HCT116 (cell line): ENCODE results near the gene LY6G6C. TPM values are rescaled to one million over a fixed set of nuclear protein-coding genes. Genes with fewer than 3 reads are reported as not detected.

ENCODE experiments used
- ATAC-seq: fragments of 200-7000 bp; cut with Tn5 transposase; 2 replicates; pipeline ENCODE4 v1.9.1; 2020; ENCODE audit warnings: mild to moderate bottlenecking, moderate library complexity
- BruUV-seq: library from RNA; stranded (reverse); fragments of 400-500 nt; replicated peaks from 2 replicates; lab custom pipeline; 2021; lab: Mats Ljungman, UMichigan
- CTCF ChIA-PET: fragments of 300-600 bp; sonication (Branson Sonifier 250); formaldehyde crosslinking; loops from one replicate; lab custom pipeline; 2021; ENCODE audit warnings: antibody characterized with exemption; lab: Charles Lee
- POLR2A ChIA-PET: fragments of 300-600, 350-600 bp; sonication (Branson Sonifier 250); formaldehyde crosslinking; loops from one replicate; lab custom pipeline; 2021; ENCODE audit warnings: antibody characterized with exemption; lab: Charles Lee
- RAD21 ChIA-PET, 2 experiments: fragments of 300-600 bp; sonication (Branson Sonifier 250); formaldehyde crosslinking; loops; one replicate each; lab custom pipeline; 2023; ENCODE audit warnings: low total read pairs in 2 of 2; ENCODE audit not compliant: uncharacterized antibody in 2 of 2, unreplicated experiment in 2 of 2, low non-redundant PET in 1 of 2; lab: Charles Lee
- DNase-seq: peaks from one replicate; pipeline ENCODE4 v3.0.0-alpha.2; 2010; ENCODE audit warnings: low read depth, low spot score
- H2AFZ ChIP-seq: fragments of 200-600 bp; shearing (Covaris generic), sonication (generic); 2 replicates; pipeline ENCODE4 v1.6.1; 2017; ENCODE audit warnings: low read depth, mixed run types, mixed read lengths, antibody characterized with exemption, low read length; ENCODE audit not compliant: poor library complexity, severe bottlenecking
- H3K27ac ChIP-seq: 2 replicates; pipeline ENCODE4 v1.5.1; 2012; ENCODE audit warnings: low read depth, low read length
- H3K27me3 ChIP-seq: fragments of 200-600 bp; sonication (generic); 2 replicates; pipeline ENCODE4 v1.6.1; 2016; ENCODE audit warnings: mixed run types, low read length, mixed read lengths; ENCODE audit not compliant: insufficient read depth
- H3K36me3 ChIP-seq, 2 experiments: fragments of 200-500 bp in 1 of 2; fragments of 200-600 bp in 1 of 2; sonication (Bioruptor generic) in 1 of 2; sonication (generic) in 1 of 2; 2 replicates each; pipeline versions ENCODE4 v1.5.1 to v1.6.1; 2014 to 2016; ENCODE audit warnings: low read length in 2 of 2, inconsistent platforms in 1 of 2, mixed read lengths in 1 of 2, mixed run types in 1 of 2; ENCODE audit not compliant: insufficient read depth in 2 of 2, control insufficient read depth in 1 of 2
- H3K4me1 ChIP-seq, 2 experiments: fragments of 200-600 bp in 1 of 2; sonication (generic) in 1 of 2; 2 replicates each; pipeline versions ENCODE4 v1.5.1 to v1.6.1; 2012 to 2017; ENCODE audit warnings: low read length in 2 of 2, inconsistent platforms in 1 of 2, mild to moderate bottlenecking in 1 of 2, mixed read lengths in 1 of 2, mixed run types in 1 of 2, moderate library complexity in 1 of 2; ENCODE audit not compliant: insufficient read depth in 2 of 2, control insufficient read depth in 1 of 2
- H3K4me2 ChIP-seq: fragments of 200-600 bp; sonication (generic); 2 replicates; pipeline ENCODE4 v1.6.1; 2017; ENCODE audit warnings: mixed run types, low read length, mixed read lengths
- H3K4me3 ChIP-seq, 2 experiments: fragments of 200-600 bp in 1 of 2; sonication (generic) in 1 of 2; replicated peaks in 1 of 2; 2 replicates each; pipeline ENCODE4 v1.5.1; 2011 to 2016; ENCODE audit warnings: low read length in 2 of 2, control low read depth in 1 of 2, low read depth in 1 of 2, mild to moderate bottlenecking in 1 of 2, mixed read lengths in 1 of 2, mixed run types in 1 of 2
- H3K79me2 ChIP-seq: fragments of 200-600 bp; sonication (generic); 2 replicates; pipeline ENCODE4 v1.6.1; 2017; ENCODE audit warnings: mild to moderate bottlenecking, mixed run types, low read length, moderate library complexity, mixed read lengths; ENCODE audit not compliant: insufficient read depth
- H3K9ac ChIP-seq: fragments of 200-600 bp; sonication (generic); 2 replicates; pipeline ENCODE4 v1.6.1; 2016; ENCODE audit warnings: low read length, mixed read lengths
- H3K9me2 ChIP-seq: fragments of 200-600 bp; sonication (generic), shearing (Covaris generic); 2 replicates; pipeline ENCODE4 v1.6.1; 2017; ENCODE audit warnings: mixed run types, mild to moderate bottlenecking, moderate library complexity; ENCODE audit not compliant: insufficient read depth
- H3K9me3 ChIP-seq, 2 experiments: fragments of 200-500 bp in 1 of 2; fragments of 200-600 bp in 1 of 2; sonication (Bioruptor generic) in 1 of 2; sonication (generic) in 1 of 2; 2 replicates each; pipeline ENCODE4 v1.6.1; 2014 to 2017; ENCODE audit warnings: low read length in 2 of 2, mixed read lengths in 2 of 2, inconsistent platforms in 1 of 2, low read depth in 1 of 2, mild to moderate bottlenecking in 1 of 2, mixed run types in 1 of 2, moderate library complexity in 1 of 2; ENCODE audit not compliant: control insufficient read depth in 1 of 2, insufficient read depth in 1 of 2
- H4K20me1 ChIP-seq: fragments of 200-600 bp; sonication (generic), shearing (Covaris generic); 2 replicates; pipeline ENCODE4 v1.6.1; 2017; ENCODE audit warnings: mixed run types, mild to moderate bottlenecking, moderate library complexity; ENCODE audit not compliant: insufficient read depth
- CEBPB ChIP-seq: IDR thresholded peaks from 2 replicates; pipeline ENCODE4 v1.6.1; 2012; ENCODE audit warnings: low read depth
- EZH2phosphoT487 ChIP-seq: fragments of 200-600 bp; IDR thresholded peaks from 2 replicates; pipeline ENCODE4 v1.6.1; 2018; ENCODE audit warnings: antibody characterized with exemption, borderline replicate concordance
- FOSL1 ChIP-seq: IDR thresholded peaks from 2 replicates; pipeline ENCODE4 v1.6.1; 2012; ENCODE audit warnings: low read depth
- POLR2A ChIP-seq: IDR thresholded peaks from 2 replicates; pipeline ENCODE4 v1.7.0; 2011; ENCODE audit warnings: borderline replicate concordance; ENCODE audit not compliant: insufficient read depth, insufficient read length; ENCODE audit errors: extremely low read depth
- TCF7L2 ChIP-seq: IDR thresholded peaks from 2 replicates; pipeline ENCODE4 v1.7.0; 2011; ENCODE audit warnings: borderline replicate concordance, inconsistent platforms; ENCODE audit not compliant: insufficient read depth, insufficient read length; ENCODE audit errors: extremely low read depth
- YY1 ChIP-seq: IDR thresholded peaks from 2 replicates; pipeline ENCODE4 v1.6.1; 2011; ENCODE audit warnings: low read length, low read depth, moderate library complexity, mild to moderate bottlenecking; ENCODE audit not compliant: insufficient replicate concordance; ENCODE audit errors: extremely low read depth
- ZNF274 ChIP-seq: fragments of 200-500 bp; sonication (Bioruptor generic); IDR thresholded peaks from 2 replicates; pipeline ENCODE4 v1.6.1; 2014; ENCODE audit warnings: mild to moderate bottlenecking, low read depth, low read length, inconsistent platforms
- intact Hi-C: fragments of 100-400 bp; cut with micrococcal nuclease; formaldehyde crosslinking; loops from 2 replicates; pipeline ENCODE4 v1.10.0; 2022
- total RNA-seq: library from RNA; stranded (reverse); gene quantifications from one replicate; pipeline ENCODE4 v1.2.1, GENCODE V29; 2021; ENCODE audit not compliant: unreplicated experiment
- TF ChIP-seq, protein P1 (sequence below), 3 experiments: fragments of 200-600 bp in 1 of 3; sonication (generic) in 1 of 3; IDR thresholded peaks in 2 of 3; conservative IDR thresholded peaks in 1 of 3; 2 replicates each; pipeline ENCODE4 v1.5.1; 2012 to 2017; ENCODE audit warnings: low read depth in 2 of 3, low read length in 2 of 3, antibody characterized with exemption in 1 of 3, borderline replicate concordance in 1 of 3, control low read depth in 1 of 3, mild to moderate bottlenecking in 1 of 3, mixed read lengths in 1 of 3, mixed run types in 1 of 3, moderate library complexity in 1 of 3; ENCODE audit not compliant: insufficient read depth in 1 of 3
- TF ChIP-seq, protein P2 (sequence below): IDR thresholded peaks from 2 replicates; pipeline ENCODE4 v1.6.1; 2011; ENCODE audit warnings: mild to moderate bottlenecking, low read length, moderate library complexity; ENCODE audit not compliant: insufficient replicate concordance; ENCODE audit errors: extremely low read depth

The LY6G6C gene
- total RNA-seq, 1 experiment from 2014 or later, result 0.54 TPM

DNA sequence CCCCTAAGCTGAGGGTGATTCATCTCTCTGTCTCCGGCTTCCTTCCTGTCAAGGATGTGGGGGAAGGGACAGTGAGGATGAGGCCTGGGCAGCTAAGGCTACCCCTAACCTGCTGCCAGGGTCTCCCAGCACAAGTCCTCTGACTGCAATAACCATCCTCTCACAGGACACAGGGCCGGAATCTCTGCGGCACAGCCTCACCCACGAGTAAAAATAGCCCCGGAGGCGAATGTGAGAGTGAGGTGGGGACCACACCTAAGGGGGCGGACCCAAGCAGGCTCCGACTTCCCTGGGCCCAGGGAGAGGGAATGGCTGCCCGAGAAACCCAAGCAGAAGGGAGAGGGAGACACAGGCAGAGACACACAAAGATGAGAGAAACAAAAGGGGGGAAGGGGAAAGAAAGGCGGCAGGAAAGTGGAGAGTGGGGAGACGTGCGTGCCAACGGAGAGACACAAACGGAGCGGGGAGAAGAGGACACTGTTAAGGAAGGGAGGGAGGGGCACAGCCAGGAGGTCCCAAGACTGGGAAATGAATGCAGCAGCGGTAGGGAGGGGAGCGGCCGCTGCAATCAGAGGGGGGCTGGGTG lies 13.4 kb upstream of the LY6G6C start:
- peaks cover 38 to 57% of the 10 kb centered on the region in 2 experiments for H3K4me1 ChIP-seq
- CTCF ChIA-PET, result no interaction called here
- RAD21 ChIA-PET, result interaction anchor here (0.6 to 1.1 kb wide), 2 partner anchors 40 to 54 kb away, joined by 3 to 4 read pairs; no protein-coding TSS in a partner anchor
- POLR2A ChIA-PET, result interaction anchor here (0.7 to 1.8 kb wide), 3 partner anchors 40 to 105 kb away, joined by 4 to 10 read pairs (median 4); partner anchors contain the start of gene HSPA1B
- peaks cover 47% of the 10 kb centered on the region for H3K79me2 ChIP-seq
- H3K27ac ChIP-seq, result peak overlapping the region; percentile 95
- H3K27me3 ChIP-seq, result no peaks in the 10 kb centered on the region
- H3K9ac ChIP-seq, result peak overlapping the region; percentile 82
- BruUV-seq, result no TSS peak
- ATAC-seq (peak; percentile 19; the same call in 1 of the 2 replicates), DNase-seq (no peak)
- H3K9me2 ChIP-seq, result no peaks in the 10 kb centered on the region
- no peaks in the 10 kb centered on the region for H3K9me3 ChIP-seq
- H3K36me3 ChIP-seq, result peaks cover 25 to 31% of the 10 kb centered on the region in 2 experiments
- intact Hi-C loops, result loop anchor here (5.0 kb wide), 2 partner anchors 68 to 97 kb away; partner anchors contain the start of genes CSNK2B and LY6G5B
- H3K4me3 ChIP-seq, result peak overlapping the region; percentile 74 to 91
- no peak overlapping the region for H2AFZ ChIP-seq
- H3K4me2 ChIP-seq, result peak overlapping the region; percentile 83
- TF ChIP-seq, protein P1, sequence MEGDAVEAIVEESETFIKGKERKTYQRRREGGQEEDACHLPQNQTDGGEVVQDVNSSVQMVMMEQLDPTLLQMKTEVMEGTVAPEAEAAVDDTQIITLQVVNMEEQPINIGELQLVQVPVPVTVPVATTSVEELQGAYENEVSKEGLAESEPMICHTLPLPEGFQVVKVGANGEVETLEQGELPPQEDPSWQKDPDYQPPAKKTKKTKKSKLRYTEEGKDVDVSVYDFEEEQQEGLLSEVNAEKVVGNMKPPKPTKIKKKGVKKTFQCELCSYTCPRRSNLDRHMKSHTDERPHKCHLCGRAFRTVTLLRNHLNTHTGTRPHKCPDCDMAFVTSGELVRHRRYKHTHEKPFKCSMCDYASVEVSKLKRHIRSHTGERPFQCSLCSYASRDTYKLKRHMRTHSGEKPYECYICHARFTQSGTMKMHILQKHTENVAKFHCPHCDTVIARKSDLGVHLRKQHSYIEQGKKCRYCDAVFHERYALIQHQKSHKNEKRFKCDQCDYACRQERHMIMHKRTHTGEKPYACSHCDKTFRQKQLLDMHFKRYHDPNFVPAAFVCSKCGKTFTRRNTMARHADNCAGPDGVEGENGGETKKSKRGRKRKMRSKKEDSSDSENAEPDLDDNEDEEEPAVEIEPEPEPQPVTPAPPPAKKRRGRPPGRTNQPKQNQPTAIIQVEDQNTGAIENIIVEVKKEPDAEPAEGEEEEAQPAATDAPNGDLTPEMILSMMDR (IDR thresholded peaks at IDR 0.05 in 2 of 3, conservative IDR thresholded peaks at IDR 0.05 in 1 of 3; ENCODE audit: borderline replicate concordance in 1 of 3, insufficient read depth in 1 of 3, low read depth in 2 of 3, low read length in 2 of 3), result no peak
- peak; percentile 14 for TF ChIP-seq YY1
- no peak for TF ChIP-seq CEBPB
- H4K20me1 ChIP-seq, result no peaks in the 10 kb centered on the region; the same call in 1 of the 2 replicates

DNA sequence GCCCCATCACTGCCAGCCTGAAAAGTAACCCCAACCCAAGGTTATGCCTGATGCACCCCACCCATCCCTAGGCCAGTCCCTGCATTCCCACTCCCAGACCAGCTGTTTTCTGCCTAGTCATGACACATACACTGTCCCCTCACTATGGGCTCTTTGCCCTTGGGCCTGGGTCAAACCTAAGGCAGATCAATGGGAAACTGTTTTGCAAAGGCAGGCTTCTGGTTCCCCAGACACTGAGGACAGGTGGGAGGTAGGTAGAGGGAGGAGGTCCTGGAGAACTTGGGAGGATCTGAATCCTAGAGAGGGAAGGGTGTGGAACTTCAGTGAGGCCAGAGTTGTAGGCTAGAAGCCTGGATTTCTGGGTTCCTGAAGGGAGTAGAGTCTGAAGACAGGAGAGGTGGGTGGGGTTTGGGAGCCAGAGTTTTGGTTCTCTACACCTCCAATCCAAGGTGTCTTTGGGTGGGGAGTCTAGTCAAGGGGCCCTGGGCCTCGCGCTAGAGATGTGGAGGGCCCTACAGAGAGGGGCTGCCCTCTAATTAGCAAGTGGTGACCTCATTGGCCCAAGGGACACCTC lies 12.8 kb upstream of the LY6G6C start:
- no peak overlapping the region for H2AFZ ChIP-seq
- no TSS peak for BruUV-seq
- no peaks in the 10 kb centered on the region for H3K9me2 ChIP-seq
- H3K79me2 ChIP-seq, result peaks cover 46% of the 10 kb centered on the region
- peaks cover 38 to 61% of the 10 kb centered on the region in 2 experiments for H3K4me1 ChIP-seq
- RAD21 ChIA-PET, result interaction anchor here in 1 of 2 experiments (1.1 kb wide), 1 partner anchor 41 kb away, joined by 4 read pairs; no protein-coding TSS in a partner anchor
- no peaks in the 10 kb centered on the region; the same call in 1 of the 2 replicates for H4K20me1 ChIP-seq
- H3K36me3 ChIP-seq, result peaks cover 25 to 31% of the 10 kb centered on the region in 2 experiments
- POLR2A ChIA-PET, result no interaction called here
- intact Hi-C loops, result no loop called here
- ATAC-seq (no peak), DNase-seq (no peak)
- peak overlapping the region; percentile 83 for H3K4me2 ChIP-seq
- H3K27me3 ChIP-seq, result no peaks in the 10 kb centered on the region
- H3K9ac ChIP-seq, result peak overlapping the region; percentile 82
- peak overlapping the region; percentile 74 to 91 for H3K4me3 ChIP-seq
- H3K9me3 ChIP-seq, result no peaks in the 10 kb centered on the region
- peak overlapping the region; percentile 95 for H3K27ac ChIP-seq
- CTCF ChIA-PET, result interaction anchor here (1.5 kb wide), 1 partner anchor 57 kb away, joined by 3 read pairs; no protein-coding TSS in a partner anchor
- no peak for TF ChIP-seq FOSL1
- TF ChIP-seq ZNF274, result no peak
- TF ChIP-seq, protein P2, sequence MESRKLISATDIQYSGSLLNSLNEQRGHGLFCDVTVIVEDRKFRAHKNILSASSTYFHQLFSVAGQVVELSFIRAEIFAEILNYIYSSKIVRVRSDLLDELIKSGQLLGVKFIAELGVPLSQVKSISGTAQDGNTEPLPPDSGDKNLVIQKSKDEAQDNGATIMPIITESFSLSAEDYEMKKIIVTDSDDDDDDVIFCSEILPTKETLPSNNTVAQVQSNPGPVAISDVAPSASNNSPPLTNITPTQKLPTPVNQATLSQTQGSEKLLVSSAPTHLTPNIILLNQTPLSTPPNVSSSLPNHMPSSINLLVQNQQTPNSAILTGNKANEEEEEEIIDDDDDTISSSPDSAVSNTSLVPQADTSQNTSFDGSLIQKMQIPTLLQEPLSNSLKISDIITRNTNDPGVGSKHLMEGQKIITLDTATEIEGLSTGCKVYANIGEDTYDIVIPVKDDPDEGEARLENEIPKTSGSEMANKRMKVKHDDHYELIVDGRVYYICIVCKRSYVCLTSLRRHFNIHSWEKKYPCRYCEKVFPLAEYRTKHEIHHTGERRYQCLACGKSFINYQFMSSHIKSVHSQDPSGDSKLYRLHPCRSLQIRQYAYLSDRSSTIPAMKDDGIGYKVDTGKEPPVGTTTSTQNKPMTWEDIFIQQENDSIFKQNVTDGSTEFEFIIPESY, result no peak
- TF ChIP-seq POLR2A, result no peak
- no peak for TF ChIP-seq TCF7L2
- TF ChIP-seq, protein P1 (IDR thresholded peaks at IDR 0.05 in 2 of 3, conservative IDR thresholded peaks at IDR 0.05 in 1 of 3; ENCODE audit: borderline replicate concordance in 1 of 3, insufficient read depth in 1 of 3, low read depth in 2 of 3, low read length in 2 of 3), result no peak
- no peak for TF ChIP-seq EZH2phosphoT487
